Left ventricle myocardium inferior (tissue), 1 donor: Measurements from ENCODE around the gene ADAMTS20. TPM values are rescaled to one million over a fixed set of nuclear protein-coding genes. Genes with fewer than 3 reads are reported as not detected.
A peak's percentile ranks its signal among the peaks of the same experiment; 100 is the strongest.

Experiments used
- DNase-seq: peaks from one replicate; pipeline ENCODE4 v3.0.0-alpha.2; 2020
- H3K27ac ChIP-seq: fragments of 200-600 bp; replicated peaks from 2 replicates; pipeline ENCODE4 v1.8.0; 2021
- H3K27me3 ChIP-seq: fragments of 200-600 bp; 2 replicates; pipeline ENCODE4 v1.8.0; 2021; ENCODE audit warnings: low read depth
- H3K36me3 ChIP-seq: fragments of 200-600 bp; 2 replicates; pipeline ENCODE4 v1.8.0; 2021
- H3K4me1 ChIP-seq: fragments of 200-600 bp; 2 replicates; pipeline ENCODE4 v1.8.0; 2021
- H3K4me3 ChIP-seq: fragments of 200-600 bp; 2 replicates; pipeline ENCODE4 v1.8.0; 2021; ENCODE audit warnings: mild to moderate bottlenecking, moderate library complexity
- H3K9me3 ChIP-seq: fragments of 200-600 bp; replicated peaks from 2 replicates; pipeline ENCODE4 v1.8.0; 2021
- intact Hi-C: fragments of 100-400 bp; cut with micrococcal nuclease; formaldehyde crosslinking; loops from one replicate; pipeline ENCODE4 v1.11.0; 2022
- long read RNA-seq: library from polyadenylated mRNA; unstranded; transcript quantifications from one replicate; pipeline ENCODE4 v2.0.0, GENCODE V29; 2021
- total RNA-seq: library from RNA; stranded (reverse); fragmentation: NEBNext Ultra II Directional; extraction: Animal tissue kit (Norgen Biotek cat#: 25700); gene quantifications from one replicate; pipeline ENCODE4 v1.2.1, GENCODE V29; 2021
- TF ChIP-seq, protein P1 (sequence below): fragments of 200-600 bp; IDR thresholded peaks from 2 replicates; pipeline ENCODE4 v1.8.0; 2021; ENCODE audit warnings: antibody characterized with exemption, mild to moderate bottlenecking, borderline replicate concordance
- donor health status: DM: no; HTN: yes; CAD: no; lungs with severe emphysema.

The ADAMTS20 gene, protein sequence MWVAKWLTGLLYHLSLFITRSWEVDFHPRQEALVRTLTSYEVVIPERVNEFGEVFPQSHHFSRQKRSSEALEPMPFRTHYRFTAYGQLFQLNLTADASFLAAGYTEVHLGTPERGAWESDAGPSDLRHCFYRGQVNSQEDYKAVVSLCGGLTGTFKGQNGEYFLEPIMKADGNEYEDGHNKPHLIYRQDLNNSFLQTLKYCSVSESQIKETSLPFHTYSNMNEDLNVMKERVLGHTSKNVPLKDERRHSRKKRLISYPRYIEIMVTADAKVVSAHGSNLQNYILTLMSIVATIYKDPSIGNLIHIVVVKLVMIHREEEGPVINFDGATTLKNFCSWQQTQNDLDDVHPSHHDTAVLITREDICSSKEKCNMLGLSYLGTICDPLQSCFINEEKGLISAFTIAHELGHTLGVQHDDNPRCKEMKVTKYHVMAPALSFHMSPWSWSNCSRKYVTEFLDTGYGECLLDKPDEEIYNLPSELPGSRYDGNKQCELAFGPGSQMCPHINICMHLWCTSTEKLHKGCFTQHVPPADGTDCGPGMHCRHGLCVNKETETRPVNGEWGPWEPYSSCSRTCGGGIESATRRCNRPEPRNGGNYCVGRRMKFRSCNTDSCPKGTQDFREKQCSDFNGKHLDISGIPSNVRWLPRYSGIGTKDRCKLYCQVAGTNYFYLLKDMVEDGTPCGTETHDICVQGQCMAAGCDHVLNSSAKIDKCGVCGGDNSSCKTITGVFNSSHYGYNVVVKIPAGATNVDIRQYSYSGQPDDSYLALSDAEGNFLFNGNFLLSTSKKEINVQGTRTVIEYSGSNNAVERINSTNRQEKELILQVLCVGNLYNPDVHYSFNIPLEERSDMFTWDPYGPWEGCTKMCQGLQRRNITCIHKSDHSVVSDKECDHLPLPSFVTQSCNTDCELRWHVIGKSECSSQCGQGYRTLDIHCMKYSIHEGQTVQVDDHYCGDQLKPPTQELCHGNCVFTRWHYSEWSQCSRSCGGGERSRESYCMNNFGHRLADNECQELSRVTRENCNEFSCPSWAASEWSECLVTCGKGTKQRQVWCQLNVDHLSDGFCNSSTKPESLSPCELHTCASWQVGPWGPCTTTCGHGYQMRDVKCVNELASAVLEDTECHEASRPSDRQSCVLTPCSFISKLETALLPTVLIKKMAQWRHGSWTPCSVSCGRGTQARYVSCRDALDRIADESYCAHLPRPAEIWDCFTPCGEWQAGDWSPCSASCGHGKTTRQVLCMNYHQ (N-terminal part only)
- total RNA-seq = not detected
- long read RNA-seq = 0 reads

- Histone ChIP-seq H3K4me3 (peak within 1 kb of the TSS; percentile 14), H3K27me3 (peaks cover 62% of the 10 kb centered on the region)
- TF ChIP-seq, protein P1, sequence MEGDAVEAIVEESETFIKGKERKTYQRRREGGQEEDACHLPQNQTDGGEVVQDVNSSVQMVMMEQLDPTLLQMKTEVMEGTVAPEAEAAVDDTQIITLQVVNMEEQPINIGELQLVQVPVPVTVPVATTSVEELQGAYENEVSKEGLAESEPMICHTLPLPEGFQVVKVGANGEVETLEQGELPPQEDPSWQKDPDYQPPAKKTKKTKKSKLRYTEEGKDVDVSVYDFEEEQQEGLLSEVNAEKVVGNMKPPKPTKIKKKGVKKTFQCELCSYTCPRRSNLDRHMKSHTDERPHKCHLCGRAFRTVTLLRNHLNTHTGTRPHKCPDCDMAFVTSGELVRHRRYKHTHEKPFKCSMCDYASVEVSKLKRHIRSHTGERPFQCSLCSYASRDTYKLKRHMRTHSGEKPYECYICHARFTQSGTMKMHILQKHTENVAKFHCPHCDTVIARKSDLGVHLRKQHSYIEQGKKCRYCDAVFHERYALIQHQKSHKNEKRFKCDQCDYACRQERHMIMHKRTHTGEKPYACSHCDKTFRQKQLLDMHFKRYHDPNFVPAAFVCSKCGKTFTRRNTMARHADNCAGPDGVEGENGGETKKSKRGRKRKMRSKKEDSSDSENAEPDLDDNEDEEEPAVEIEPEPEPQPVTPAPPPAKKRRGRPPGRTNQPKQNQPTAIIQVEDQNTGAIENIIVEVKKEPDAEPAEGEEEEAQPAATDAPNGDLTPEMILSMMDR = no peak
These were observed at the start of gene ADAMTS20 for GRCh38 chr12:43551971-43552559. Gene ADAMTS20, minus strand, starts transcription at chr12:43552203. Its CDS starts 282 bp downstream, at chr12:43551921.

GRCh38 chr12:43599708-43600107, 47.7 kb upstream of the ADAMTS20 start:
- Histone ChIP-seq H3K27me3 (no peaks in the 10 kb centered on the region), H3K27ac (no peak overlapping the region), H3K9me3 (no peaks in the 10 kb centered on the region), H3K4me1 (no peaks in the 10 kb centered on the region), H3K36me3 (no peaks in the 10 kb centered on the region), H3K4me3 (no peak overlapping the region)
- DNase-seq = no peak
- TF ChIP-seq, protein P1 = no peak
- intact Hi-C loops = no loop called here

More at GRCh38 chr12:43551971-43552559, at the start of gene ADAMTS20:
- no peaks in the 10 kb centered on the region for H3K36me3 ChIP-seq
- intact Hi-C loops = no loop called here
- H3K4me1 ChIP-seq = no peaks in the 10 kb centered on the region
- no peak for DNase-seq
- peaks cover 26% of the 10 kb centered on the region for H3K9me3 ChIP-seq
- H3K27ac ChIP-seq = no peak within 1 kb of the TSS

DNA sequence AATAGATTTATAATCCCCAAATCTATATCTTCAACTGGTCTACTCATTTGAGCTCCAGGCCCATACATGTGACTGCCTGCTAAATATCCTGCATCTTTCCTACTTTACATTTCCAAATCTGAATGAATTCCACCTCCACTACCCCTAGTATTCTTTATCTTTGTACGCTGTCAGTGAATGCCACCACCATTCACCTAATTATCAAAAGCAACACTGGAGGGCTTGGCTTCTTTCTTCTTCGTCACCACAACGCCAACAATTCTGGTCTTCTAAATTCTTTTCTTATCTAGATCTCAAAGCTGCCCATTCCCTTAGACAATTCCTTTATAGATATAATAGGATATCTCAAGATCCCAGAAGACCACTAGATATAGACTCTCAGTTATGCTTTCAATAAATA, 47.1 kb upstream of the ADAMTS20 start:
- Histone ChIP-seq H3K27ac (no peak overlapping the region), H3K36me3 (no peaks in the 10 kb centered on the region), H3K27me3 (no peaks in the 10 kb centered on the region), H3K4me1 (no peaks in the 10 kb centered on the region), H3K9me3 (no peaks in the 10 kb centered on the region), H3K4me3 (no peak overlapping the region)
- intact Hi-C loops = no loop called here
- TF ChIP-seq, protein P1 = no peak
- DNase-seq = no peak

- DNase-seq = no peak
- TF ChIP-seq, protein P1 = no peak
- Histone ChIP-seq H3K27ac (no peak overlapping the region), H3K36me3 (no peaks in the 10 kb centered on the region), H3K4me1 (no peaks in the 10 kb centered on the region), H3K27me3 (no peaks in the 10 kb centered on the region), H3K4me3 (no peak overlapping the region), H3K9me3 (no peaks in the 10 kb centered on the region)
- intact Hi-C loops = no loop called here
These were observed 38.3 kb upstream of the ADAMTS20 start for GRCh38 chr12:43590307-43590706.
